SU-DHL-6 (cell line): ENCODE measurements around the gene MED6.

ENCODE experiments used
- H2AFZ ChIP-seq: fragments of 200-600 bp; sonication (generic); 2 replicates; pipeline ENCODE4 v1.6.1; 2014; ENCODE audit warnings: low read depth, mild to moderate bottlenecking, moderate library complexity, mixed read lengths, antibody characterized with exemption, low read length; ENCODE audit not compliant: severe bottlenecking
- H3F3A ChIP-seq: fragments of 200-600 bp; shearing (Covaris generic); 2 replicates; pipeline ENCODE4 v1.6.0; 2016; ENCODE audit warnings: antibody characterized with exemption, mild to moderate bottlenecking; ENCODE audit not compliant: insufficient read depth
- H3K27ac ChIP-seq: fragments of 200-600 bp; sonication (generic); 2 replicates; pipeline ENCODE4 v1.5.1; 2016; ENCODE audit warnings: low read depth, mild to moderate bottlenecking, low read length, moderate library complexity, mixed read lengths
- H3K27me3 ChIP-seq: fragments of 200-600 bp; sonication (generic), shearing (Covaris generic); 2 replicates; pipeline ENCODE4 v1.6.0; 2014; ENCODE audit warnings: mild to moderate bottlenecking, low read length
- H3K36me3 ChIP-seq: fragments of 200-600 bp; sonication (generic); 2 replicates; pipeline ENCODE4 v1.6.1; 2014; ENCODE audit warnings: mild to moderate bottlenecking, low read length, mixed read lengths
- H3K4me2 ChIP-seq: fragments of 300-600, 200-600 bp; shearing (Covaris generic), sonication (generic); 2 replicates; pipeline ENCODE4 v1.6.0; 2014; ENCODE audit warnings: low read length, low read depth, mild to moderate bottlenecking; ENCODE audit not compliant: poor library complexity, severe bottlenecking
- H3K4me3 ChIP-seq: fragments of 200-600 bp; sonication (generic); 2 replicates; pipeline ENCODE4 v1.5.1; 2014; ENCODE audit warnings: antibody characterized with exemption, low read length, mild to moderate bottlenecking, mixed read lengths; ENCODE audit not compliant: insufficient read depth, poor library complexity, severe bottlenecking
- H3K79me2 ChIP-seq: fragments of 200-600 bp; sonication (generic); 2 replicates; pipeline ENCODE4 v1.6.1; 2014; ENCODE audit warnings: mild to moderate bottlenecking, low read length, moderate library complexity; ENCODE audit not compliant: insufficient read depth
- H3K9ac ChIP-seq: fragments of 200-600 bp; sonication (generic); 2 replicates; pipeline ENCODE4 v1.7.0; 2014; ENCODE audit warnings: mild to moderate bottlenecking, low read length
- H3K9me2 ChIP-seq: fragments of 200-600 bp; sonication (generic); replicated peaks from 2 replicates; pipeline ENCODE4 v1.6.1; 2014; ENCODE audit warnings: low read length; ENCODE audit not compliant: insufficient read depth
- H3K9me3 ChIP-seq: fragments of 200-600 bp; sonication (generic); 2 replicates; pipeline ENCODE4 v1.6.1; 2014; ENCODE audit warnings: low read length, mixed read lengths; ENCODE audit not compliant: insufficient read depth
- H4K20me1 ChIP-seq: fragments of 200-600 bp; sonication (generic); 2 replicates; pipeline ENCODE4 v1.6.1; 2014; ENCODE audit warnings: low read depth, mild to moderate bottlenecking, antibody characterized with exemption, low read length, moderate library complexity, mixed read lengths
- EZH2phosphoT487 ChIP-seq: fragments of 200-600 bp; sonication (generic), shearing (Covaris generic); conservative IDR thresholded peaks from 2 replicates; pipeline ENCODE4 v1.6.1; 2018; ENCODE audit warnings: mild to moderate bottlenecking, antibody characterized with exemption, low read length, moderate library complexity, mixed read lengths
- TF ChIP-seq, protein P1 (sequence below): fragments of 200-600 bp; sonication (generic); IDR thresholded peaks from one replicate; pipeline ENCODE4 v1.5.1; 2017; ENCODE audit warnings: antibody characterized with exemption, mild to moderate bottlenecking, low read length, moderate library complexity; ENCODE audit not compliant: insufficient read depth, poor library complexity, severe bottlenecking

MED6 gene

GRCh38 chr14:70576891-70577290 is 23.6 kb downstream of the MED6 start:
- no peaks in the 10 kb centered on the region for H3K79me2 ChIP-seq
- no peak overlapping the region for H3K27ac ChIP-seq
- no peak overlapping the region for H3K4me3 ChIP-seq
- H3K36me3 ChIP-seq: peaks cover 17% of the 10 kb centered on the region
- no peaks in the 10 kb centered on the region for H3K9me3 ChIP-seq
- no peak overlapping the region for H3K4me2 ChIP-seq
- no peaks in the 10 kb centered on the region for H3K27me3 ChIP-seq
- H3F3A ChIP-seq: no peaks in the 10 kb centered on the region
- no peaks in the 10 kb centered on the region for H3K9me2 ChIP-seq
- TF ChIP-seq EZH2phosphoT487: no peak
- TF ChIP-seq, protein P1, sequence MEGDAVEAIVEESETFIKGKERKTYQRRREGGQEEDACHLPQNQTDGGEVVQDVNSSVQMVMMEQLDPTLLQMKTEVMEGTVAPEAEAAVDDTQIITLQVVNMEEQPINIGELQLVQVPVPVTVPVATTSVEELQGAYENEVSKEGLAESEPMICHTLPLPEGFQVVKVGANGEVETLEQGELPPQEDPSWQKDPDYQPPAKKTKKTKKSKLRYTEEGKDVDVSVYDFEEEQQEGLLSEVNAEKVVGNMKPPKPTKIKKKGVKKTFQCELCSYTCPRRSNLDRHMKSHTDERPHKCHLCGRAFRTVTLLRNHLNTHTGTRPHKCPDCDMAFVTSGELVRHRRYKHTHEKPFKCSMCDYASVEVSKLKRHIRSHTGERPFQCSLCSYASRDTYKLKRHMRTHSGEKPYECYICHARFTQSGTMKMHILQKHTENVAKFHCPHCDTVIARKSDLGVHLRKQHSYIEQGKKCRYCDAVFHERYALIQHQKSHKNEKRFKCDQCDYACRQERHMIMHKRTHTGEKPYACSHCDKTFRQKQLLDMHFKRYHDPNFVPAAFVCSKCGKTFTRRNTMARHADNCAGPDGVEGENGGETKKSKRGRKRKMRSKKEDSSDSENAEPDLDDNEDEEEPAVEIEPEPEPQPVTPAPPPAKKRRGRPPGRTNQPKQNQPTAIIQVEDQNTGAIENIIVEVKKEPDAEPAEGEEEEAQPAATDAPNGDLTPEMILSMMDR: no peak
- H4K20me1 ChIP-seq: no peaks in the 10 kb centered on the region
- H2AFZ ChIP-seq: no peak overlapping the region
- no peak overlapping the region for H3K9ac ChIP-seq

- Histone ChIP-seq H2AFZ (no peak overlapping the region), H3K4me3 (no peak overlapping the region), H3K9ac (no peak overlapping the region), H3K27me3 (no peaks in the 10 kb centered on the region), H3K9me3 (no peaks in the 10 kb centered on the region), H3K36me3 (peaks cover 7% of the 10 kb centered on the region; the same call in 1 of the 2 replicates), H3K79me2 (0 out of 2 replicates have a peak, but pooled peaks cover 5% of the 10 kb centered on the region), H3K9me2 (no peaks in the 10 kb centered on the region), H3K27ac (no peak overlapping the region), H4K20me1 (no peaks in the 10 kb centered on the region), H3K4me2 (no peak overlapping the region), H3F3A (no peaks in the 10 kb centered on the region)
- TF ChIP-seq, protein P1: no peak
- no peak for TF ChIP-seq EZH2phosphoT487
Measured at GRCh38 chr14:70573050-70573449, 27.4 kb downstream of the MED6 start.

GRCh38 chr14:70571139-70571538 is 29.3 kb downstream of the MED6 start:
- H2AFZ ChIP-seq: no peak overlapping the region
- peaks cover 9% of the 10 kb centered on the region; the same call in 1 of the 2 replicates for H3K36me3 ChIP-seq
- H3K9me3 ChIP-seq: no peaks in the 10 kb centered on the region
- TF ChIP-seq, protein P1: no peak
- no peak for TF ChIP-seq EZH2phosphoT487
- H3K9me2 ChIP-seq: no peaks in the 10 kb centered on the region
- no peak overlapping the region for H3K4me2 ChIP-seq
- no peak overlapping the region for H3K9ac ChIP-seq
- no peaks in the 10 kb centered on the region for H4K20me1 ChIP-seq
- no peaks in the 10 kb centered on the region for H3F3A ChIP-seq
- H3K79me2 ChIP-seq: 0 out of 2 replicates have a peak, but pooled peaks cover 5% of the 10 kb centered on the region
- no peaks in the 10 kb centered on the region for H3K27me3 ChIP-seq
- no peak overlapping the region for H3K4me3 ChIP-seq
- no peak overlapping the region for H3K27ac ChIP-seq
